Activated CD4-positive, alpha-beta T cell treated with anti-CD3 and anti-CD28 coated beads, Interleukin-2, amount 50 U/mL, for 24 hours (primary cell): Measurements from ENCODE around the gene LZTR1.
"Not testable (repeated sequence)": the region's sequence is repeated elsewhere in the genome, so short reads cannot be mapped to it uniquely, and the experiment has no call there.

Source experiments
- DNase-seq, 2 donors: peaks; one replicate each; pipeline ENCODE4 v3.0.0-alpha.2; 2020; ENCODE audit warnings: low read depth in 1 of 2, low spot score in 1 of 2

Gene LZTR1

DNA sequence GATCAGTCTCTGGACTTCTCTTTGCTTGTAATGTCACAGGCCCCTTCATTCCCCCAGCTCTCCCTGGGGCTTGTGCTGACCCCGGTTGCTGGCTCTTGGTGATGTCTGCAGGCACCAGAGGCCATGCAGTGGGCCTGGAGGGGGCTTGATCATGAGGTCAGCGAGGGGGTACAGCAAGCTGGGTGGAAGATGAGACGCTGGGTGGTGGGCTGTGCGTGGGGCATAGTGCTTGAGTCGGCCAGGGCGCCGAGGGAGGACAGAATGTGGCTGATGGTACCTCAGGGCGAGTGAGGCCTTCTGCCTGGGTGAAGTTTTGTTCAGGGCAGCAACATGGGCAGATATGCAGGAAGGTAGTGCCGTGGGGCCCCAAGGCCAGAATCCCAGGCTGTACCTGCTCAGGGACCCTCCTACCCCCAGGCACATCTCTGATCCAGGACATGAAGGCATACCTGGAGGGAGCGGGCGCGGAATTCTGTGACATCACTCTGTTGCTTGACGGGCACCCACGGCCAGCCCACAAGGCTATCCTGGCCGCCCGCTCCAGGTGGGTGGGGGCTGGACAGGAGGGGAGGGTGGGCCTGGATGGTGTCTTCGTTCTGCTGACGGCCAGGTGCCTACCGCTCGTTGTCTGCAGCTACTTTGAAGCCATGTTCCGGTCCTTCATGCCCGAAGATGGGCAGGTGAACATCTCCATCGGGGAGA lies 13.4 kb downstream of the LZTR1 start:
- no peak for DNase-seq

DNA sequence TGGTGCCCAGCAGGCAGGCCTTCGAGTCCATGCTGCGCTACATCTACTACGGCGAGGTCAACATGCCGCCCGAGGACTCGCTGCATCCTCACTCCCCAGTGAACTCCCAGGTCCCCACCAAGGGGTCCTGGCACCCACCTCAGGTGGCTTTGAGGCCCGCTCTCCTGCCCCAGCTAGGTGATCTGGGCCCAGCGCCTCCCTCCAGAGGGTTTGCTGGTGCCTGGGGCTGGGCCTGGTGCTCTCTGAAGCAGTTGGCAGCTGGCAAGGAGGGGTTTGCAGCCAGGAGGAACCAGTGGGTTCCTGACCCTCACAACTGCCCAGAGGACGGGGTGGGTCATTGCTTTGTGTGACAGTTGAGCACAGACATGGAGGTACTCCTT lies 13.9 kb downstream of the LZTR1 start:
- no peak for DNase-seq

DNA sequence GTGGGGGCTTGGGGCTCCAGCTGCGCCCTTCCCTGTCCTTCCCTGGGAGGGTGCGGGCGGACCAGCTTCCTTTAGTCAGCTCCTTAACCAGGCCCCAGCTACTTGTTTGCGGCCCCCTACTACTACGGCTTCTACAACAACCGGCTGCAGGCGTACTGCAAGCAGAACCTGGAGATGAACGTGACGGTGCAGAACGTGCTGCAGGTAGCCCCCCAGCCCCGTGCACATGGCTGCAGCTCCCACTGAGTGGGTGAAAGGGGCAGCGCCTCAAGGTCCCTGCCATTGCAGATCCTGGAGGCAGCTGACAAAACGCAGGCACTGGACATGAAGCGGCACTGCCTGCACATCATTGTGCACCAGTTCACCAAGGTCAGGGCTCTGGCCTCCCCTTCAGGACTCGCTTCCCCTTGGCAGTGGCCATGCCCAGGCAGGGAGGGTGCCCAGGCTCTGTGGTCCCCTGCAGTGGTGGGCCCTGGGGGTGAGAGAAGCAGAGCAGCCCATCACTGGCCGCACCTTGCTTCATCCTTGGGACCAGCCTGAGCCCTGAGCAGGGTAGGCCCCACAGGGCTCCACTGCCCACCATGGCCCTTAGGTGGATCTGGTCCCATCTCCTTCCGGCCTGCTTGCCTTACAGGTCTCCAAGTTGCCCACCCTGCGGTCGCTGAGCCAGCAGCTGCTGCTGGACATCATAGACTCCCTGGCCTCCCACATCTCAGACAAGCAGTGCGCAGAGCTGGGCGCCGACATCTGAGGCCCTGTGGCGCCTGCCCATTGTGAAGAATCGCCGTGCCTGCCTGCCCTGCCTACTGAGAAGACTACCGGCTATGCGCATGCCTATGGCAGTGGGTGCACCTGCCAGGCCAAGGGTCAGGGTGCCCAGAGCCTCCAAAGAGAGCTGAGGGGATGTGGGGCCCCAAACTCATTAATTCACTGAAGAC lies 14.8 kb downstream of the LZTR1 start:
- no peak for DNase-seq

DNA sequence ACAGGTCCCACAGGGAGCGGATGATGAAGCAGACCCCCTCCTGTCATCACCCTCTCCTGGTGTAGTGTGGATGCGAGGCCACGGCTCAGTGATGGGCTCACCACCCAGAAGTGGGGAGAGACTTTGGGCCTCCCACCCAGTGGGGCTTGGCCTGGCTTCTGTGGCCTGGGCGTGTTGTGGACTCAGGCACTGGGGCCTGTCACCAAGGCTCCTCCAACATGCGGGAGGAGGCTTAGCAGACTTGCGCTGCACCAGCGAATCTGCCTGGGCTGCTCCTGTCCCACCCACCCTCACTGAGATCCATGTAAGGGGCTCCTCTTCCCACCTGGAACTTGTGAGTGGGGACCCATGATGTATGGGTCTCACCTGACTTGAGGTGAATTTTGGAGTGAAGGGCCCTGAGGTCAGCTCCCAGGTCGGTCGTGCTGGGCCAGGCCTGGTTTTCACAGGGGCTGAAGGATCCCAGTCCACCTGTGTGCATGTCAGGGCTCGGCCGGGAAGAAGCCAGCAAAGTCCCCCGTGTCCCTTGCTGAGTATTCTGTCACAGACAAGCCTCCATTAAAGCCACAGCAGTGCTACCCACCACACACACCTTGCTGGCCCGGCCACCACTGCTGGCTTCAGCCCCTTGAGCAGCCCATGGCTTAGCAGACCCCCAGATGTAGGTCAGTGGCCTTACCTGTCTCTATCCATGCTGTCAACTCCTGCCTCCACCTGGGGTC lies 15.6 kb downstream of the LZTR1 start:
- DNase-seq: no peak

DNA sequence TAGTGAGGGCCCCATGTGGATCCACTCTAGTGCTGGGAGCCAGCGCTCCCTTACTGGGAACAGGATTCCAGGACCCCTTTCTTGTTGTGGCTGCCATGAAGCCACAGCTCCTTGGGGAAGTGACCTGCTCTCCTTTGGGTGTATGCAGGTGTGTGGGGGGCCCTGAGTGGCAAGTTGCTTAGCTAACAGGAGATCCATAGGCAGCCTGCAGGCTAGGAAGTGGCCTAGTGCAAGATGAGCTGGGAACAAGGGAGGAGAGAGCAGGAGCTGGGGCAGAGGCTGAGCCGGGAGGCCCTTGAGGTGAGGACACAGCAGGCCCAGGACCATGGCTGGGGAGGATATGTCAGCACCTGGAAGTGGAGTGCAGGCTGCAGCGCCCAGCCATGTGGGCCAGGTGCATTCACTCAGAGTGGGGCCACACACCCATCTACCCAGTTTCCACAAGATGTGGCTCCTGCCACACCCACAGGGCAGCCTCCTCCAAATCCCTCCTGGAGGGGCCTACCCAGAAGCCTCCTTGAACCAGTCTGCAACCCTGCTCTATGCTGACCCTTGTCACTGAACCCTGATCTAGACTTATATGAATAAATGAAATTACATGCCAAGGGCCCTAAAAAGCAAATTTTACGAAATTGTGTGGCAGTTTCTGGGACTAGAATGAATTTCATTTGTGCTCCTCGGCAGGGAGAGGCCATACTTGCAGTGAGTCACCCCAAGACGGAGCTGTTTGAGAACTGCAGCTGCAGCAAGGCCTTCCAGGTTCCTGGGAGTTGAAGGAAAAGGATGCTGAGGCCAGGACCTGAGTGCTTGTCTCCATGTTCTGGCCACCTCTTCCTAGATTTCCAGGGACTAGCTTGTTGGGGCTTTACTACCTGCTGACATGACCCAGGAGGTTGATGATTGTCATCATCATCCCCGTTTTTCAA lies 16.6 kb downstream of the LZTR1 start:
- no peak for DNase-seq

DNA sequence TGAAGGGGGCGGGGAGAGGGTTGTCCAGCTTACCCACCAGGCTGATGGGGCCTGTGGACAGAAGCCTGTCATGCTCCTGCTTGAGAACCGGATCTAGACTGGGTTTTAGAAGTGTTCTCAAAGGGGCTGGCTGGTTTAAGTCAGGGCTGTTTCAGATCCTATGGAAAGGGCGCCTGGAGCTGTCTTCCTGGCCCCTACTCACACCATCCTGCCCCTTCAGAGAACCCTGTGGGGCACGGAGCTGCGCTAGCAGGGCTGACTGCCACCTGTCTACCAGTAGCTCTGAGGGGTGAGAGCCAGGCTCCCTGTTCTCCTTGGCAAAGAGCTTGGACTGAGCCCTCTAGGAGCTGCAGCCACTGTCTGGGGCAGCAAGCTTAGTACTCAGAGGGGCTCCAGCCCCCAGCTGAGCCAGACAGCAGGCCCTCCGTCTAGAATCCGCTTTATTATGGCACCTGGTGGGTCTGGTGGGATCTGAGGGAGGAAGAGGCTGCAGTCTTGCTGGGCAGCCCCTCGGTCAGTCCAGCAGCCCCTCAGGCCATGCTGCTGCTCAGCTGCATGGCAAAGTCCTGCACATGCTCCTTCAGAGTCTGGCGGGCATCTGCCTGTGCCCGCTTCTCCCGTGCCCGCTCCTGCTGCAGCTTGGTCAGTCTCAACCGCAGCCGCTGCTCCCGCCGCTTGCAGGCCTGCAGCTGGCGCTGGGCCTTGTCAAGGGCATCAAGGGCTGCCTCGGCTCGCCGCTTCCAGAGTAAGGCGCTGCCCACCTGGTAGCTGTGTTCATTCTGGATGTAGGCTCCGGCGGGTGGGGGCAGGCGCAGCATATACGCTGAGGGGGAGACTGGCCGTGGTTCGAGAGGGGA lies 17.5 kb downstream of the LZTR1 start:
- no peak for DNase-seq

DNA sequence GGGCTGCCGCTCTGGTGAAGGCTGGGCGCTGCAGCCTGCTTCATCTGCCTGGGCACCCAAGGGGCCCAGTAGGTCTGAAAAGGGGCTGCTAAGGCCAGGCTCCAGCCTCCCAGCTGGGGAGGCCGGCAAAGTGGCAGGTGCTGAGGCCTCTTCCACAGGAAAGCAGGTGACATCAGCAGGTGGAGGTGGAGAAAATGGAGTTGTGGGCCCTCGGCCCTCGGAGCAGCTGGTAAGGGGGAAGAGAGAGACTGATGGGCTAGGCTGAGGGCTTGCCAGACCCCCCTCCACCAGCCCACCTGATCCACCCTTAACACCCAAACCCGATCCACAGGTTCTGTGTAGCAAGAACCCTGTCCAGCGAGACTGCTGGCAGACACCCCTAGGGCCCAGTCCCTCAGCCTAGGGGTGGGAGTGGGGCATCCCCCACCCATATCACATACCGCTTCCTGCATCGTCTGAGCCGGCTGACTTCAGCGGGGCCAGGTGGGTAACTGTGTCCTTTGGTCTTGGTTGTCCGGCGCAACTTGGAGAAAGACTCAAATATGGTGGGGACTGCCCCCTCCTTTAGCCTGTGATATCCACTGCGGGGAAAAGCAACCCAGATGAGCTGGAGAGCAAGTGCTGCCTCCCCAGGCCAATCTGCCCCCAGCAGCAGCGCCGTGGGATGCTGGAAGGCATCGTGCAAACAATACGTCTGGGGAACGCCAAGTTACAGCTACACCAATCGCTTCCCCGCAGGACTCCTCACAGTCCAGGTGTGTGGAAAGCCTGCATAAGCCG lies 18.3 kb downstream of the LZTR1 start:
- no peak for DNase-seq

DNA sequence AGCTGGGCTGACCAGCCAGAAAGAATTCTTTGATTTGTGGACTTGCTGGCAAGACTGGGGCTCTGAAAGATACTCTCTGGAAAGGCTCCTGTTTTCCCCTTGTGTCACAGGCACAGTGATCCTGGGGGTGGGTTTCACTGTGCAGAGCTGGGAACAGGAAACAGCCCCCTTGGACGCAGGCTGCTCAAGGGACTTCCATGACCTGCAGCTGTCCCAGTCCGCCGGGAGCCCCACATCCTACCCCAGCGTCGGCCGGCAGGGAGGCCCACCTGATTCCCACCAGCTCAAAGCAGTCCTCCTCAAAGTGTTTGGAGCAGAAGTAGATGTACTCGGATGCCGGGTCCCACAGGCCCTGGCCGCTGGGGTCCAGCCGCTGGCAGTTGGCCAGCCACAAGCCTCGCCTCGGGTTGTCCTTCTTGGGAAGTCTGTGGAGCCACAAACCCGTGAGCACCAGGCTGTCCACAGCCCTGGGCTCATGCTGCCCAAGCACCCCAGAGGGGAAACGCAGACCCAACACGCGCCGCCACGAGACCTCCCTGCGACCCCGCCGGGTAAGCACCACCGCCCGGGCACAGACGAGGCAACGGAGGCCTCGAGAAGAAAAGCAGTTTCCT lies 19.0 kb downstream of the LZTR1 start:
- no peak for DNase-seq

DNA sequence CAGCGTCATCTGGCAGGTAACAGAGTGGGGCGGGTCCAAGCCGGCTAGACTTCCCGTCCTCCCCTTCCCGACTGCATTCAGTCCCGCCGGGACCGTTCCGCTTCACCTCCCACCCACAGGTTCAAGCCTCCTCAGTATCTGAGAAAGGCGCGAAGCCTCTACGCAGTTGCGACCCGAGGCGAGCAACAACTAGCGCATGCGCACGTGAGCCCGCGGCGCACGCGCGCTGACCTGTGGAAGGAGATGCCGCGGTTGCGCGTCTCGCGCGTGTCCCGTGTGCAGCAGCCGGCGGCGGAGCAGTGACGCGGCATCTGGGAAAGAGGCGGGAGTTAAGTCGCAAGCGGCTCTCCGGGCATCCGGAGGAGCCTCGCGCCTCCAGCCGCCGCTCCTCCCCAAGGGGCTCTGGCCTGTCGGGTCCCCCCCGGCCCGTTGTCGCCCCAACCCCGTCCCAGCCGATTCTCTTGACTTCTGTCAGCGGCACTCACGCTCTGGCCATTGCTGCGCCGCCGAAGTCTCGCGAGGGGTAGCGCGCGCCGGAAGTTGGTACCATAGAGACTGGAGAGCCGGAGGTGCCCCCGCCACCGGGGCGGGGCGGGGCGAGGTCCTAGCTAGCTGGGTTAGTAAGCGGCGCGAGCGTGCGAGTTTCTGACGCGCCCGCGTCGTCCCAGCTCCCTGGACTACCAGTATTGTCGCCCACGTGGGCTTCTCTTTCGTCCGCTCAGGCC lies 19.7 kb downstream of the LZTR1 start, which contains the start of gene THAP7:
THAP7 (minus strand) TSS at position 518 of the 725 bp plus-strand sequence; CDS start at position 311, 207 bp downstream.
- peak; percentile 93 to 96 for DNase-seq

DNA sequence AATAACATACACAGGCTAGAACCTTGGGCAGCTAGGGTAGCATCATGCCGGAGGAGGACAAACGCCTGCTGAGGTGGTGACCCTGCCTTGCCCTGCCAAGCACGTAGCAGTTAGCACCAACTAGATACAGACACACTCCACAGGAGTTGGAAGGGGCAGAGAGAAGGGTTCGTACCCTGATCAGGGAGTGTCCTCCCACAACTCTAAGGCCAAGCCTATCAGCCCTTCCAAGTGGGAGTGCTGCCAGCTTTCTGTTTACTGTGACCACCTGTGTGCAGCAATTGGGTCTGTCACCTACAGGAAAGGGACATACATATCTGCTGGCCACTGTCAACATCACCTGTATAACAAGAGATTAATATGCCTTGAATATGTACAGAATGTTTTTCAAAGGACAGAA lies 21.7 kb downstream of the LZTR1 start:
- no peak for DNase-seq

DNA sequence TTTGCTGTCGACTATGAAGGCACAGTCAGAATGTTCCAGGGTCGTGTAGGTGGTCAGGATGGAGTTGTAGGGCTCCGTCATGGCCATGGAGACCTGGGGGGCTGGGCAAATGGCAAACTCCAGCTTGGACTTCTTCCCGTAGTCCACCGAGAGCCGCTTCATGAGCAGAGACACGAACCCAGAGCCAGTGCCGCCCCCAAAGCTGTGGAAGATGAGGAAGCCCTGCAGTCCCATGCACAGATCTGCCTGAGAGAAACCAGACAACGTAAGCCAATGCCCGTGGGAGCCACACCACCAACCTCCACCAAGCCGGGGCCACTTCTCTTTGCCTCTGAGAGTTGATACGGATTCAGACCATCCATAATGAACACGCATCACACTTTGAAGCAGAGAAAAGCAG lies 27.1 kb downstream of the LZTR1 start:
- DNase-seq: not testable (repeated sequence)

DNA sequence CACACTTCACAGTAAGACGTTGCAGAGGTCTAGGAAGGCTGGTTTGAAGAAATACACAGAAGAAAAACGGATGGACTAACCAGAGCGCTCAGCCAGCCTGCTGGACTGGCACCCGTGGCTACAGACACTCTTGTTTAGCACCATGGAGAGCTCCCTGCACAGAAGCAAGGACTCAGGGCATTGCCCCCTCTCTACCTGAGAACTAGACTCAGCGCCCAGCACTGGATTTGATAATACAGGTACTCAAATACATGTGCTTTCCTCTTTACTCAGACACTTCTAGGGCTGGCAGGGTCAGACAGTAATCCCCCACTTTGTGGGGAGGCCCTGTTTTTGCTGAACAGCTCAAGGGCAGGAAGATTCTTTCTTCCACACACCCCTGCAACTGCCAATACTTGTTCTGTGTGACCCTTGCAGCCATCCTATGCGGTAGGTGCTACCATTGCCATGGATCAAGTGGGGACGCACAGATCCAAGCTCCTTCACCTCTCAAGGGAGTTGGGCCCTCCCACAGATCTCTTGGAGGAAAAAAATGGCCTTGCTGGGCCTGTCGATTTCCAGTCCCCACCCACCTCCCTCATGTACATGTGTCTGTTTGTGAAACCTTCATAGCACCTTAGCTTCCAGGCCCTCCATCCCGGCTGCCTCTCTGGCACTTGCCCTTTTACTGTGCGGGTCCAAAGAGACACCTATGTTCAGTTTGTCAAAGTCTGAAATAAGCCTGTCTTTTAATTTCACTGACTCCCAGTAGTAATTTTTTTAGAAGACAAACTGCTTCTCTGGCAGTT lies 27.7 kb downstream of the LZTR1 start:
- DNase-seq: no peak

DNA sequence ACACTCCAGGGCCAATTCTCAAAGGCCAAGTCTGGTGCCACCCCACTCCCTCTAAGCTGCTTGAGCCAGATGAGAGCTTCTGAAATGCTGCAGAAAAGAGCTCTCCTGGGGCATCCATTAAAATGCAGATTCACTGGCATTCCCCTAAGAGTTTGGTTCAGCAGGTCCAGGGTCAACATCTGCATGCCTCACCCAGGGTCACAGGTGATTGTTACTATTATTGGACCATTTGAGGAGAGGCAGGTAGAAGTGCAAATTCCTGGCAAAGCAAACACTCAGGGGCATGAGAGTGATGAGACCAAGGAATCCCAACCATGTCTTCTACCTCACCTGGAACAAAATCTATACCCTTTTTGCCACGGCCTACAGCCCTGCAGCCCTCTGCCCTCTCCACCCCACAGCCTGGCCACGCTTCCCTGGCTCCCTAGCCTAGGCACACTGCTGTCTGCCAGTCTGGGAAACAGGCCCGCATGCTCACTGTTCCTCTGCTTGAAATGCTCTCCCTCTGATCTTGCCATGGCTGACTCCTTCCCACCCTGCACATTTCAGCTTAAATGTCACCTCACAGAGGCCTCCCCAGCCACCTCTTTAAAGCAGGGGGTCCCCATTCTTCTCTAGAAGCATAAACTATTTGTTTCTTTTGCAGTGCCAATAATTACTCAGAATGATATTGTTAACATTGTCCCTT lies 28.5 kb downstream of the LZTR1 start:
- no peak for DNase-seq

DNA sequence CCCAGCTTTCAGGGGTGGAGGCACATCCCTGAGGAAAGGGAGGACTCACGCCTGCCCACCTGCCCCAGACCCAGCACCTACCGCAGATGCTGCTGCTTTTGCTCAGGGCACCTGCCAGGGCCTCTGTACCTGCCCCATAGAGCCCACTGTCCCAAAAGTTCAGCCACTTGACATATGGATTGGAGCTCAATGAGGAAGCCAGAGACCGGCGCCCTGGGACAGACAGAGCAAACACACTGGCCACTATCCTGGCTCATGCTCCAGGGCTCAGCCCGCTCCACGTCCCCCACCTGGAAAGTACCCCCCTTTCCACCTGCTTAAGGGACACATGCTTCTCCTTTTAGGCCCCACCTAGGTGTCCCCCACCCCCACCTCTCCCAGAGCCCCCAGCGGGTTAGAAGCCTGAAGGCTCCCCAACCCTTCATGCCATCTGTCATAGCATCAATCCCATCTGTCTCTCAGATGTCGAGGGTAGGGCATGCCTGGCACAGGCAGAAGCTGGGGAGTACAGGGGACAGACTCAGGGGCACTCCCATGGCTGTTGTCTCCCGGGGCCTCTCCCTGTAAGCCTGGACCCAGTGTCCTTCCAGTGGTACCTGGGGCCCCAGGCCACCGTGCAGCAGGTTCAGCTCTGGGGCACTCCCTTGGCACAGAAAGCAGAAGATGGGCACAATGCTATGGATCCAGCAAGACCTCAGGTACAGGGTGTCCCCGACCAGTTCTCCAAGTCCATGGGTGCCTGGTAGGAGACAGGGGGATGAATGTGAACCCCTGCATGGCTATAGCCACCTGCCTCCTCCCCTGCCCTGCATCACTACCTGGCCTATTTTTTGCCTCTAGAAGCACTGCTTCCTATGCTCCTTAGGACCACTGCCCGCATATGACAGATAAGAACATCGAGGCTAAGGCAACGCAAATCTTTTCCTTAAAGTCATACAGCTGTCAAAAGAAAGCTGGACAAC lies 30.6 kb downstream of the LZTR1 start:
- DNase-seq: no peak

DNA sequence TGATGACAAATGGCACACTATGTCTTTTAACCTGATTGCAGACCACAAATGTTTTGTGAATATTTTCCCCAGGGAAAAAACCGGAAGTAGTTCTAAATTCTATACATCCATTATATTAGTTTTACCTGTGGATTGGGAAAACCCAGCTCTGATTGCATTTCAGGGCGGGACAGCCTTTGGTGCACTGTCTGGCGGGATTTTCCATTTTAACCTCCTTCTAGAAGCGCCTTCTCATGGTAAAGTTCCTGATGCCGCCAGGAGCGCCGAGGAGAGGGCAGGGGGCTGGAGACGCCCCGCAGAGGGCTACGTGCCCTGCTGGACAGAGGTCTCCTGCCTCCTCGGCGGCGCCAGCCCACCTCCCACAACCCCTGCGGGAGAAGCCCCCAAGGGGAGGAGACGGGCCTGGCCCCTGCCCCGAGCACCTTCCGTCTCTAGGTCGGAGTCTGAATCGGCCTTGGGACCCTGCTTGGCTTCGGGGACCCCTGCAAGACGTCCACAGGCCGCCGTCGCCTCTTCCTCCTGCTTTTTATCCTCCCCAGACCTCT lies 31.6 kb downstream of the LZTR1 start:
- no peak for DNase-seq
